NCI-H1105 (cell line): ENCODE results near the gene GULP1.
"Not testable (repeated sequence)": the region's sequence is repeated elsewhere in the genome, so short reads cannot be mapped to it uniquely, and the experiment has no call there.

Experiments used
- DNase-seq: peaks from one replicate; lab custom pipeline; 2025; lab: John Stamatoyannopoulos, UW

Gene GULP1

DNA sequence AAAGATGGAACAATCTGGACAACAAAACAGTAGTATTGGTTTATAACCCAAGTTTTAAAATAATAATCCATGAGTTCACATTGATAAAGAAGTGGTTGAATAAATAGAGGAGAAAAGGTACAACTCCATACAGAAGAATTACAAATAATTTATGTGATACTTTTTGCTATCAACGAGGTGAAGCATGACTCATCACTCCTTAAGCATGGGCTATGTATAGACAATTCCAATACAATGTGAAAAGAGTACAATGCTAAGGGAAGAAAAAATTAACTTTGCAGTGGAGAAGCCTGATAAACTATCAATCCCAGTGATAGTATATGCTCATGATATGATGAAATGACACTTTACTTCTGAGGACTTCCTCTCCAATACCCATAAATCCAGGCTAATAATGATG lies 312.9 kb downstream of the GULP1 start:
- DNase-seq: no peak

DNA sequence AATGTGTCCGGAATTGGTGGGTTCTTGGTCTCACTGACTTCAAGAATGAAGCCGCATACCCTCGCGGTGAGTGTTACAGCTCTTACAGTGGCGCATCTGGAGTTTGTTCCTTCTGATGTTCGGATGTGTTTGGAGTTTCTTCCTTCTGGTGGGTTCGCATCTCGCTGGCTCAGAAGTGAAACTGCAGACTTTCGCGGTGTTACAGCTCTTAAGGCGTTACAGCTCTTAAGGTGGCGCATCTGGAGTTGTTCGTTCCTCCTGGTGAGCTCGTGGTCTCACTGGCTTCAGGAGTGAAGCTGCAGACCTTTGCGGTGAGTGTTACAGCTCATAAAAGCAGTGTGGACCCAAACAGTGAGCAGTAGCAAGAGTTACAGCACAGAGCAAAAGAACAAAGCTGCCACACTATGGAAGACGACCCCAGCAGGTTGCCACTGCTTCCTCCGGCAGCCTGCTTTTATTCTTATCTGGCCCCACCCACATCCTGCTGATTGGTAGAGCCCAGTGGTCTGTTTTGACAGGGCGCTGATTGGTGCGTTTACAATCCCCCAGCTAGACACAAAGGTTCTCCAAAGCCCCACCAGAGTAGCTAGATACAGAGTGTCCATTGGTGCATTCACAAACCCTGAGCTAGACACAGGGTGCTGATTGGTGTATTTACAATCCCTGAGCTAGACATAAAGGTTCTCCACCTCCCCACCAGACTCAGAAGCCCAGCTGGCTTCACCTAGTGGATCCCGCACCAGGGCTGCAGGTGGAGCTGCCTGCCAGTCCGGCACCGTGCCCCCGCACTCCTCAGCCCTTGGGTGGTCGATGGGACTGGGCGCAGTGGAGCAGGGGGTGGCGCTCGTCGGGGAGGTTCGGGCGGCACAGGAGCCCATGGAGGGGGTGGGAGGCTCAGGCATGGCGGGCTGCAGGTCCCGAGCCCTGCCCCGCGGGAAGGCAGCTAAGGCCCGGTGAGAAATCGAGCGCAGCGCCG lies 314.2 kb downstream of the GULP1 start:
- DNase-seq: not testable (repeated sequence)

DNA sequence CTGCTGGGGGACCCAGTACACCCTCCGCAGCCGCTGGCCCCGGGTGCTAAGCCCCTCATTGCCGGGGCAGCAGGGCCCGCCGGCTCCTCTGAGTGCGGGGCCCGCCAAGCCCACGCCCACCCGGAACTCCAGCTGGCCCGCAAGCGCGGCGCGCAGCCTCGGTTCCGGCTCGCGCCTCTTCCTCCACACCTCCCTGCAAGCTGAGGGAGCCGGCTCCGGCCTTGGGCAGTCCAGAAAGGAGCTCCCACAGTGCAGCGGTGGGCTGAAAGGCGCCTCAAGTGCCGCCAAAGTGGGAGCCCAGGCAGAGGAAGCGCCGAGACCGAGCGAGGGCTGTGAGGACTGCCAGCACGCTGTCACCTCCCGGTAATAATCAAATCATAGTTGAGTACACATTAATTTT lies 314.9 kb downstream of the GULP1 start:
- not testable (repeated sequence) for DNase-seq

- DNase-seq: no peak
Observed at GRCh38 chr2:188607501-188607900, 315.8 kb downstream of the GULP1 start.

- DNase-seq: no peak
Observed at GRCh38 chr2:188609321-188610049, 317.8 kb downstream of the GULP1 start.

- DNase-seq: no peak
Observed at GRCh38 chr2:188610050-188610444, 318.4 kb downstream of the GULP1 start.

DNA sequence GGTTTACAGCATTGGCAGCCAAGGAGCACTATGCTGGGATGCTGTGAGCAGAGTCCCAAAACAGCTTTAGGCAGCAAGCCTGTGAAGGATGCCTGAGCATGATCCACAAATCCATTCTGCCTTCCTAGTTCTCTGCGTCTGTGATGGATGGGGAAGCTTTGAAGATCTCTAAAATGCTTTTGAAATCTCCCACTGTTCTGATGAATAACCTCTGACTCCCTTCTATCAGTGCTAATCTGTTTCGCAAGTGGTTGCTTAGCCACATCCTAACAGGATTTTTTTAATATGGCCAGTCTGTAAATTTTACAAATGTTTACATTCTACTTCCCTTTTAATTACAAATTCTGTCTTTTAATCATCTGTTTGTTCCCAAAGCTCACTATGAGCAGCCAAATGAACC lies 319.2 kb downstream of the GULP1 start:
- DNase-seq: no peak

GRCh38 chr2:188619146-188619545 lies 327.5 kb downstream of the GULP1 start:
- DNase-seq: no peak

- no peak for DNase-seq
Observed at GRCh38 chr2:188620916-188621315, 329.2 kb downstream of the GULP1 start.

DNA sequence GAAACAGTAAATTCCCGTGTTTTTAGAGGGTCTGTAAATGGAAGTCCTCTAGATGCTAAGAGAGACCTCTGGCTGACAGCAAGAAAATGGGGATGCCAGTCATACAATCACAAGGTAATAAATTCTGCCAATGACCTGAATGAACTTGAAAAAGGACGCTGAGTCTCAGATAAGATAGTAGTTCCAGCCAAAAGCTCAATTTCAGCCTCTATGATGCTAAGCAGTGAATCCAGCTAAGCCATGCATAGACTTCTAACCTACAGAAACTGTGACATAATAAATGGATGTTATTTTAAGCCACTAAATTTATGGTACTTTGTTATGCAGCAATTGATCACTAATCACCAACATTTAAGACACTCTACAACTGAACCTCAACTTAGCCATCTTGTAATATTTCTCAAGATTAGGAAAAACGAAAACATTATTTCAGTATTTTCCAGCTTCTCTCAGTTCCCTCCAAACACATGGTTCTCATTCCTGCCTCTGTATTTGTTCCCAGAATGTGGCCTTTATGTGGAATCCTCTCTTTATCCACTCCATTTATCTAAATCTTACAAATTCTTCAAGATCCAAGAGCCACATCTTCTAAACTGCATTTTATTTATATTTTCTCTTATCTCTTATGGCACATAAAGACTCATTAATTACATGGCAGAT lies 331.1 kb downstream of the GULP1 start:
- no peak for DNase-seq

DNA sequence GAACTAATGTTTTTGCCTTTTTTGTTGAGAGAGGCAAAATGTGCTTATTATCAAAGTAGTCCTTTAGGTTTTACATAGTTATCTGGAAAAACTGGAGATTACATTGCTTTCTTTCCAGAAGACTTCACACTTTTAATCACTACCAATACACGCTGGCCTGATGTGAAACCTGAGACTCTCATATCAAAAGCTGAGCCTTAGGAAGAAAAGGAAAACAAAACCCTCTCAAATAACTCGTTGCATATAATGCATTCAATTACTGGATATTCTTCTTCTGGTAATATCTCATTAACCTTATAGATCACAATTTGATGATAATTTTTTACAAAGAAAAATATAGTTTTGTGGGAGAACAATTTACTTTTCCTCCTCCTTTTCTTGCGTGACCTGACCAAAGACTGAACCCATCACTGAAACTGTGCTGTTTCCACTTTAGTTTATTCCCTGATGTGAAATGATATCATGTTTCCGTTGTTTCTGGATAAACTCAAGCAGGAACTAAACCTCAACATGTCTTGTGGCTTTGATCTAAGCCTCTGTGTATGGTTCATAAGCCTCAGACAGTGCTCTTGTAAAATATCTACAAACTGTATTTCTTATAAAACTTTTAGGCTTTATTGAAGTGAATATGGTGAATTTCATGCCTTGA lies 332.4 kb downstream of the GULP1 start:
- no peak for DNase-seq

DNA sequence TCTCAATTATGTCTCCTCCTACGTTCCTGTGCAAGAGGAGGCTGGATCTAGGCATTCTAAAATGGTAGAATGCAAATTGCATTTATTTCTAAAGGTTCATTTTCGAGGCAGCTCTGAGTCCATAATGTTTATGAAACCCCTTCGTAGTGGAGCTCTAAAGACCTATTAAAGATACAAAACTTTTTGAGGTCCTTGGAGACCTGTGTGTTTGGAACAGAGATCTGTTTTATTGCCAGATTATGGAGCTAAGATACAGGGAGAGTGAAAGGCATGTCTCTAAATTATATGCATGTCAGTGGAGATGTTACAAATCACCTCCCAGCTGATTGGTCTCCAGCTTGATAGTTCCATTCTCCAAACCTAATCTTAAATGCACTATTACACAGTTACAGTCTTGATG lies 335.8 kb downstream of the GULP1 start:
- no peak for DNase-seq

DNA sequence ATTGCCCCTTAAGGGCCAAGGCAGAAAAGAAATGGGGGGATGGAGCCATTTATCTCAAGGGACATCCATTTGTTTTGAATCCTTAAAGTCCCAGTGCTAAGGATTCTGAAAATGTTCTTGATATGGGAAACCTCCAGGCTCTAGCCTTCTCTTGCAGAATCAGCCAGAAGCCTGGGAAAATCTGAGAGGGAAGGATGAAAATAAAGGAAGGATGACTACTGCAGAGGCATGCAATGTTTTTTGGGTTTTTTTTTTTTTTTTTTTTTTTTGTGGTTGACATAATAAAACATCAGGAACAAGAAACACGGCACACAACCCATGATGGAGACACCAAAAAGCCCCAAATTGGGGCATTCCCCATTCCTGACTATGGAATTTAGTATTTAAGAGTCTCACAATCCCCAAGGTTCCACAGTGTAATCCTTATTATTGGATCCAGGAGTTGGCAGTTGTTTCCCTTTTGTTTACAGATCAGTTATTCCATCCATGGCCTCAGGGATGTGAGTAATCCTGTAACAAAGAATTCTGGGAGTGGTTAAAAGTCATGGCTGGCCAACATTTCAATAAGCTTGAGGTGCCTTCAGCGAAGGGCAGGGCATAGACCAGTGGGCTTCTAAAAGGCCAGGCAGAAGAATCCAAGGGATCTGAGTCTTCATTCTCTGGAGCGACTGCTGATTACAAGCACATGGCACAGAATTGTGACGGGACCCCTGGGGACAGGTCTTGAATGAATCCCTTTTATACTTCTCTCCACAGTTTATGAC lies 337.5 kb downstream of the GULP1 start:
- DNase-seq: no peak

DNA sequence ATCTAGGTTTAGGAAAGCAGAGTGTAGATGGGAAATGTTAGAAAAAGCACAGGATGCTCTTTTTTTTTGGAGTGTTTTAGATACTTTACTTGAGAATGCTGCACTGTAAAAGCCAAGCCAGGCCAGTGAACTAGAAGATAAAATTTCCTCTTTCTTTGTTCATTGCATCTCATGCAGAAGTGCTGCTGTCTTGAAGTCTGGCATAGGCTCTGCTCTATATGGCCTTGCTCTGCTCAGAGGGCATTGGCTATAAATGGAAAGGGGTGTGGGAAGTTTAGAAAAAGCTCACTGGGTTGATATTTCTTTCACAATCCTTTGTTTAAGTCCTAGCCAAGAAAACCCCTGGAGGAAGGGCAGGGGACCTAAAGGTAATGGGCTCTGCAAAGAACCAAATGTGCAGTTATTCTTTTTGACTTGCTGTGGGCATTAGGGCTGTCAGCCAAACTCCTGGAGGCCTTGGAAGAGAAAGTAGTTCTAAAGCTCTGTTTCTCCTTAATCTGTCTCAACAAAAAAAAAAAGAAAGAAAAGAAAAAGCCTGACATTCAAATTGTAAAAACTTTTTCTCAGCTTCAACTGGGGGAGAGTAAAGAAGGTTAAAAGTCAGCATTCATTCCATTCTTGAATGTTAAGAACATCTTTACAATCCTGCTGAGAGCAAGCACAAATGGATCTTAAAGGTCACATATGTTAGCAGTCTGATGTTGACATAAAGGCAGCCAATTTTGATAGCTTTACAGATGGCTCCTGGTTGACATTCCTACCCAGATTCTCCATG lies 338.3 kb downstream of the GULP1 start:
- no peak for DNase-seq

GRCh38 chr2:188631037-188631809 lies 339.5 kb downstream of the GULP1 start:
- DNase-seq: no peak

DNA sequence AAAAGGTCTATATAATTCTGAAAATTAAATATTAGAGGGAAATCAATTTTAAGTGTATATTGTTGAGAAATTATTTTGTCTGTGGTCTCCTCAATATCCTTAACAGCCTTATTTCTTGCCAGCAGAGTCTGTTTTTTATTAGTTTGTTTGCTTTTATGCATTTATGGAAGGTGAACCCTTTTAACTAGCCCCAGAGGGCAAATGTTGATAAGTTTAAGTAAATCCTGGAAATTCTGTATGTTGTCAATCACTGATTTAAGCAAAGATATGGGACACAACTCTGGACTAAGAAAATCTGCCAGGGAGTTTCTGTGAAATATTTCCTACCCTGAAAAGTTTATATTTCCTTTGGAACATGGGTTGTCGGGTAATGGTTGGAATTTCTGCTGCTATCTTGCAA lies 343.0 kb downstream of the GULP1 start:
- DNase-seq: no peak
